Right lobe of liver (tissue), 6 donors: ENCODE results near the gene MYO3B. TPM values are rescaled to one million over a fixed set of nuclear protein-coding genes. Genes with fewer than 3 reads are reported as not detected.

Experiments used
- ATAC-seq, 4 donors: fragments of 200-7000 bp; cut with Tn5 transposase; one replicate each; pipeline ENCODE4 v1.9.1; 2020; ENCODE audit warnings: mild to moderate bottlenecking in 4 of 4, moderate library complexity in 4 of 4
- DNase-seq, 3 donors: peaks; one replicate each; pipeline ENCODE4 v3.0.0-alpha.2; 2020
- H3K27ac ChIP-seq, 3 donors: fragments of 200-600 bp; one replicate each; pipeline ENCODE4 v1.8.0; 2022
- H3K27me3 ChIP-seq, 2 donors: fragments of 200-600 bp; one replicate each; pipeline ENCODE4 v1.8.0; 2022
- H3K36me3 ChIP-seq, 4 donors: fragments of 200-600 bp; sonication (generic) in 1 of 4; one replicate each; pipeline versions ENCODE4 v1.5.1 to v1.8.0; 2017 to 2022; ENCODE audit warnings: control low read depth in 1 of 4
- H3K4me1 ChIP-seq, 4 donors: fragments of 200-600 bp; sonication (generic) in 1 of 4; one replicate each; pipeline versions ENCODE4 v1.5.1 to v1.8.0; 2017 to 2022; ENCODE audit warnings: control low read depth in 1 of 4
- H3K4me3 ChIP-seq, 3 donors: fragments of 200-600 bp; one replicate each; pipeline ENCODE4 v1.8.0; 2022
- H3K9me3 ChIP-seq, 4 donors: fragments of 200-600 bp; sonication (generic) in 1 of 4; one replicate each; pipeline versions ENCODE4 v1.5.1 to v1.8.0; 2017 to 2022; ENCODE audit warnings: control low read depth in 1 of 4
- CTCF ChIP-seq, 4 donors: fragments of 200-600 bp in 3 of 4; fragments of 450-650 bp in 1 of 4; IDR thresholded peaks; one replicate each; pipeline versions ENCODE4 v1.5.1 to v1.8.0; 2016 to 2022; ENCODE audit warnings: antibody characterized with exemption in 4 of 4, mild to moderate bottlenecking in 2 of 4
- POLR2A ChIP-seq: fragments of 450-650 bp; IDR thresholded peaks from one replicate; pipeline ENCODE4 v1.6.1; 2017; ENCODE audit warnings: antibody characterized with exemption, mild to moderate bottlenecking
- WGBS: methylation state at CpG from one replicate; pipeline ENCODE4 v1.1.6; 2018; ENCODE audit warnings: low coverage, low lambda C conversion rate; ENCODE audit not compliant: insufficient coverage; ENCODE audit errors: missing lambda C conversion rate; 5-methylcytosine and 5-hydroxymethylcytosine counted together
- intact Hi-C, 2 donors: fragments of 100-400 bp; cut with DNase I; formaldehyde crosslinking; loops; one replicate each; pipeline versions ENCODE4 v1.11.2 to v1.14.1; 2022
- total RNA-seq, 6 experiments: library from RNA; depleted of rRNA in 2 of 6; stranded (reverse); fragments of >200 nt in 2 of 6; fragmentation: NEBNext Ultra II Directional in 3 of 6; extraction: Animal tissue kit (Norgen Biotek cat#: 25700) in 3 of 6; gene quantifications; one replicate each; pipeline versions ENCODE4 v1.1.0 to v1.2.4, GENCODE V29; 2016 to 2023
- donor health status: DM: no; HTN: yes; CAD: no.
- donor health status: DM: no; HTN: no; CAD: no.
- donor health status: DM: no; HTN: no; CAD: no.
- donor health status: DM: no; HTN: yes; CAD: no.
- donor health status: DM: no; HTN: yes; CAD: no.

Gene MYO3B
- total RNA-seq, 6 experiments from 2014 or later = 0.18 to 0.25 TPM; not detected in 4

GRCh38 chr2:170396799-170397459, 219.0 kb downstream of the MYO3B start:
- TF ChIP-seq CTCF (IDR thresholded peaks at IDR 0.05) (peak; percentile 50 to 60 (median 56)), POLR2A (no peak)
- Histone ChIP-seq H3K4me1 (no peaks in the 10 kb centered on the region), H3K4me3 (no peak overlapping the region), H3K27ac (no peak overlapping the region), H3K27me3 (peaks cover 0 to 10% of the 10 kb centered on the region in 2 donors), H3K9me3 (no peaks in the 10 kb centered on the region), H3K36me3 (no peaks in the 10 kb centered on the region)
- DNase-seq (no peak), ATAC-seq (peak; percentile 85 to 95 (median 89))
- intact Hi-C loops = no loop called here
- 0% methylated on average over 5 of the region's 5 CpGs for WGBS

DNA sequence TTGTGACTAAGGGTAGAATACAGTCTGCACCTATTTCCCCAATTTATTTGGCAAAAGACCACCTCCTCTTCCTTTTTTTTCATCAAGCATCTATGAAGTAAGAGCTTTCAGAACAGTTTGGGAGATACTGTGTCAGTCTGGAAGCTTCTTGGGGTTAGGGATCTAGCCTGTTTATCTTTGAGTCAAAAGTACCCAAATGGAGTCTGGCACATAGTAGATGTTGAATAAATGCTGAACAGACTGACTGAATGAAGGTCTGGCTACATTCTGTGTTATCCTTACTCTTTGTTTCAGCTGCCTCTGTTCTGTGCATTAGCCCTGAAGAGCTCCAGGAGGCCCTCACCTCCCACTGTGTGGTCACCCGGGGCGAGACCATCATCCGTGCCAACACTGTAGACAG, 223.2 kb downstream of the MYO3B start:
- Histone ChIP-seq H3K27ac (no peak overlapping the region), H3K4me3 (no peak overlapping the region), H3K27me3 (peaks cover 0 to 4% of the 10 kb centered on the region in 2 donors), H3K4me1 (no peaks in the 10 kb centered on the region), H3K36me3 (no peaks in the 10 kb centered on the region), H3K9me3 (no peaks in the 10 kb centered on the region)
- no CpG with 5 or more reads among the region's 3 CpGs for WGBS
- no peak for DNase-seq
- ATAC-seq = no peak
- intact Hi-C loops = loop anchor here in 1 of 2 donors (5.0 kb wide), 1 partner anchor 416 kb away; the partner anchor contains the start of gene GAD1
- TF ChIP-seq CTCF (IDR thresholded peaks at IDR 0.05) = no peak
- no peak for TF ChIP-seq POLR2A

DNA sequence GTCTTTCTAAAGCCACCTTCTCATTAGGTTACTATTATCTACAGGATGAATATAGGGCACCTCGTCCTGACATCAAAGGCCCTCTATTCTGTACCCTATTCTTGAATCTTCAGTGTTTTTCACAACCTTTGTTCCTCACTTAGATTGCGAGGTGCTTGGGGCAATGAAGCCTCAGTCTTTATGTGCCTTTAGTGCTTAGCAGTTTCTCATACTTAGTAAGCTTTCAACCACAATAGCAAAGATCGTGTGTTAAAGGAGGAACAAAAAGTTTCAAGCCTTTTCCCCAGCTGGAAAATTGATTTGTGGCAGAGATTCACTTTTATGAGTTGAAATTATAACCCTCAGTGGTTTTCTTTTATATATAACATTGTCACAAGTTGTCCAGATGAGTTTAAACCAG, 226.9 kb downstream of the MYO3B start:
- intact Hi-C loops = loop anchor here in 1 of 2 donors (5.0 kb wide), 1 partner anchor 412 kb away; the partner anchor contains the start of gene GAD1
- Histone ChIP-seq H3K36me3 (no peaks in the 10 kb centered on the region), H3K27me3 (no peaks in the 10 kb centered on the region), H3K4me3 (no peak overlapping the region), H3K9me3 (no peaks in the 10 kb centered on the region), H3K4me1 (peaks cover 0 to 3% (median 0%) of the 10 kb centered on the region in 4 donors), H3K27ac (no peak overlapping the region)
- 50% methylated on average over 3 of the region's 3 CpGs for WGBS
- no peak for TF ChIP-seq POLR2A
- no peak for TF ChIP-seq CTCF (IDR thresholded peaks at IDR 0.05)
- no peak for ATAC-seq
- DNase-seq = no peak

GRCh38 chr2:170405326-170405725, 227.4 kb downstream of the MYO3B start:
- no peak for DNase-seq
- no peak for ATAC-seq
- Histone ChIP-seq H3K36me3 (no peaks in the 10 kb centered on the region), H3K27ac (no peak overlapping the region), H3K9me3 (no peaks in the 10 kb centered on the region), H3K4me3 (no peak overlapping the region), H3K4me1 (peaks cover 0 to 3% (median 0%) of the 10 kb centered on the region in 4 donors), H3K27me3 (no peaks in the 10 kb centered on the region)
- intact Hi-C loops = no loop called here
- TF ChIP-seq POLR2A = no peak
- no peak for TF ChIP-seq CTCF (IDR thresholded peaks at IDR 0.05)
- WGBS = 70% methylated on average over 2 of the region's 2 CpGs
